ENCODE data around the gene CCDC126.

DNA sequence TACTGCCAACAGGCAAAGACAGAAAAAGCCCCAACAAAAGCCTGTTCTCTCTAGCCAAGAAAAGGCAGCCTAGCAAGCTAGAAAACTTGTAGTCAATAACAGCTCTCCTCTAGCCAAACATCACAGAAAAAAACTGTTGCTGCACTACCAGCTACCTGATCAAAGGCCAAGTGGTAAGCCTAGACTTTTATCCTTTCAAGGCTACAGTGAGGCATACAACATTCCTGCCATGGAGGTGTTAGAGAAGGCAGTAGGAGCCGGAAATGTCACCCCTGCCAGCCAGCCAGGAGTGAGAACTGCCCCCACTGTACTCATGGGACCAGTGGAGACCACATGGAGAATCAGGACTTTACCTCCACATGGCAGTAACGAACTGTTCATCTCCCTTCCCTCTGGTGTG, 31.2 kb downstream of the CCDC126 start:
- TF ChIP-seq SREBF1 (IDR thresholded peaks at IDR 0.05; ENCODE audit: borderline replicate concordance, low read depth, low read length) (no peak), FOXK1 (CRISPR knock-in tag; IDR thresholded peaks at IDR 0.05; ENCODE audit: borderline replicate concordance) (no peak), ZBTB40 (IDR thresholded peaks at IDR 0.05) (no peak), ZBTB40 (CRISPR knock-in tag; IDR thresholded peaks at IDR 0.05) (no peak), SRSF7 (optimal IDR thresholded peaks at IDR 0.05; ENCODE audit: low read depth, low read length) (no peak), NONO (IDR thresholded peaks at IDR 0.05; ENCODE audit: low read depth in 2 of 2, low read length in 1 of 2) (no peak), ZNF263 (CRISPR knock-in tag; IDR thresholded peaks at IDR 0.05; ENCODE audit: borderline replicate concordance) (no peak), SP1 (CRISPR knock-in tag; IDR thresholded peaks at IDR 0.05) (no peak), TBL1XR1 (IDR thresholded peaks at IDR 0.05; ENCODE audit: low read length in 2 of 2) (no peak), CHD7 (IDR thresholded peaks at IDR 0.05; ENCODE audit: low read depth, low read length) (no peak), HMG20B (CRISPR knock-in tag; IDR thresholded peaks at IDR 0.05) (no peak)
